Trophoblast cell (in vitro differentiated cells and primary cell): ENCODE results near the gene PDE4D.

Experiments
- DNase-seq, 2 donors: peaks; one replicate each; pipeline ENCODE4 v3.0.0-alpha.2; 2016
- H2AFZ ChIP-seq: 2 replicates; pipeline ENCODE4 v1.6.1; 2013; ENCODE audit warnings: low read length, moderate library complexity, mild to moderate bottlenecking; ENCODE audit not compliant: insufficient read depth, poor library complexity
- H2AK5ac ChIP-seq: 2 replicates; pipeline ENCODE4 v1.6.1; 2013; ENCODE audit warnings: mild to moderate bottlenecking, low read length
- H2BK120ac ChIP-seq: 2 replicates; pipeline ENCODE4 v1.6.1; 2013; ENCODE audit warnings: low read length, mild to moderate bottlenecking, moderate library complexity; ENCODE audit not compliant: insufficient read depth, poor library complexity
- H2BK12ac ChIP-seq: 2 replicates; pipeline ENCODE4 v1.6.1; 2013; ENCODE audit warnings: mild to moderate bottlenecking, low read length, moderate library complexity
- H2BK5ac ChIP-seq: 2 replicates; pipeline ENCODE4 v1.6.1; 2013; ENCODE audit warnings: low read length, low read depth, moderate library complexity, mild to moderate bottlenecking; ENCODE audit not compliant: poor library complexity
- H3K14ac ChIP-seq: 2 replicates; pipeline ENCODE4 v1.6.1; 2013; ENCODE audit warnings: mild to moderate bottlenecking, low read length
- H3K18ac ChIP-seq: 2 replicates; pipeline ENCODE4 v1.6.1; 2013; ENCODE audit warnings: mild to moderate bottlenecking, low read length
- H3K23ac ChIP-seq: 2 replicates; pipeline ENCODE4 v1.6.1; 2013; ENCODE audit warnings: low read length
- H3K27ac ChIP-seq: 2 replicates; pipeline ENCODE4 v1.5.1; 2013; ENCODE audit warnings: low read depth, mild to moderate bottlenecking, inconsistent platforms, low read length, moderate library complexity
- H3K27me3 ChIP-seq: 2 replicates; pipeline ENCODE4 v1.6.1; 2013; ENCODE audit warnings: inconsistent platforms, mild to moderate bottlenecking, low read length, moderate library complexity; ENCODE audit not compliant: insufficient read depth
- H3K36me3 ChIP-seq, 2 experiments: 1 replicate in 1 of 2; 2 replicates in 1 of 2; pipeline ENCODE4 v1.6.1; 2013; ENCODE audit warnings: low read length in 2 of 2, mild to moderate bottlenecking in 2 of 2, moderate library complexity in 1 of 2; ENCODE audit not compliant: insufficient read depth in 2 of 2, control insufficient read depth in 1 of 2
- H3K4ac ChIP-seq: 2 replicates; pipeline ENCODE4 v1.6.1; 2013; ENCODE audit warnings: low read depth, mild to moderate bottlenecking, low read length, moderate library complexity
- H3K4me1 ChIP-seq, 2 experiments: 1 replicate in 1 of 2; 2 replicates in 1 of 2; pipeline ENCODE4 v1.6.1; 2013; ENCODE audit warnings: low read length in 2 of 2, mild to moderate bottlenecking in 2 of 2, moderate library complexity in 1 of 2; ENCODE audit not compliant: insufficient read depth in 2 of 2, control insufficient read depth in 1 of 2
- H3K4me2 ChIP-seq: 2 replicates; pipeline ENCODE4 v1.6.1; 2013; ENCODE audit warnings: inconsistent platforms, mild to moderate bottlenecking, low read length, moderate library complexity
- H3K4me3 ChIP-seq: 2 replicates; pipeline ENCODE4 v1.5.1; 2013; ENCODE audit warnings: mild to moderate bottlenecking, low read depth, low read length, inconsistent platforms
- H3K79me1 ChIP-seq: one replicate; pipeline ENCODE4 v1.6.1; 2013; ENCODE audit warnings: low read length
- H3K79me2 ChIP-seq: 2 replicates; pipeline ENCODE4 v1.6.1; 2013; ENCODE audit warnings: low read length, mild to moderate bottlenecking; ENCODE audit not compliant: control insufficient read depth, insufficient read depth, poor library complexity
- H3K9ac ChIP-seq: 2 replicates; pipeline ENCODE4 v1.6.1; 2013; ENCODE audit warnings: mild to moderate bottlenecking, low read length
- H3K9me3 ChIP-seq: 2 replicates; pipeline ENCODE4 v1.6.1; 2013; ENCODE audit warnings: low read depth, mild to moderate bottlenecking, control low read depth, inconsistent platforms, low read length; ENCODE audit not compliant: insufficient read depth
- H4K12ac ChIP-seq: 2 replicates; pipeline ENCODE4 v1.6.1; 2013; ENCODE audit warnings: low read depth, mild to moderate bottlenecking, low read length, moderate library complexity
- H4K8ac ChIP-seq: 2 replicates; pipeline ENCODE4 v1.6.1; 2013; ENCODE audit warnings: low read depth, mild to moderate bottlenecking, low read length, moderate library complexity
- H4K91ac ChIP-seq: one replicate; pipeline ENCODE4 v1.6.1; 2013; ENCODE audit warnings: low read depth, mild to moderate bottlenecking, low read length, moderate library complexity
- WGBS: extraction: QIAGEN DNeasy Blood & Tissue Kit; methylation state at CpG from one replicate; pipeline ENCODE4 v1.1.7; 2013; ENCODE audit warnings: missing lambda C conversion rate; ENCODE audit not compliant: insufficient read length, insufficient coverage; ENCODE audit errors: extremely low coverage; 5-methylcytosine and 5-hydroxymethylcytosine counted together

Gene PDE4D

DNA sequence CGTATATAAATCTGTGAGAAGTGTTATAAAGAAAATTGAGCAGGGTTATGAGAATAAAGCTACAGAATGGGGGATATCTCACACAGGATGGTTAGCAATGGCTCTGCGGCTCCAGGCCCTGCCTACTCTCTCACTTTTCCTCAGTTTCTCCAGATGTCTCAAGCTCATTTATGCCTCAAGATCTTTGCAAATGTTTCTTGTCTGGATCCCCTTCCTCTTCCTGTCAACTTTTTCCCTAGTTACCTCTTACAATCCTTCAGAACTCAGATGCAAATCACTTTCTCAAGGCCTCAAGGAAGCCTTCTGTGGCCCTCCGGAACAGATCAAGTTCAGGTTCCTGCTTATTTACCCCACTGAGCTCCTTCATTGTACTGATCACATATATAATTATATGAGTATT is 924.3 kb downstream of the PDE4D start:
- Histone ChIP-seq H2AFZ (no peak overlapping the region), H3K4ac (no peak overlapping the region), H2BK12ac (no peak overlapping the region), H3K4me1 (no peaks in the 10 kb centered on the region), H3K18ac (no peak overlapping the region), H2AK5ac (no peak overlapping the region), H3K27ac (no peak overlapping the region), H3K4me2 (no peak overlapping the region), H4K12ac (no peak overlapping the region), H4K91ac (no peak overlapping the region), H3K23ac (no peak overlapping the region), H2BK5ac (no peak overlapping the region), H3K27me3 (no peaks in the 10 kb centered on the region), H3K4me3 (no peak overlapping the region), H3K36me3 (peaks cover 0 to under 1% of the 10 kb centered on the region in 2 experiments), H3K9ac (no peak overlapping the region), H3K9me3 (no peaks in the 10 kb centered on the region), H4K8ac (peak overlapping the region; percentile 38), H3K79me1 (no peaks in the 10 kb centered on the region), H2BK120ac (no peak overlapping the region), H3K79me2 (no peaks in the 10 kb centered on the region), H3K14ac (no peak overlapping the region)
- DNase-seq, result no peak
- no CpG with 5 or more reads among the region's 3 CpGs for WGBS

GRCh38 chr5:58968350-58968749 is 925.2 kb downstream of the PDE4D start:
- Histone ChIP-seq H2BK120ac (no peak overlapping the region), H3K79me2 (no peaks in the 10 kb centered on the region), H2BK12ac (no peak overlapping the region), H2AFZ (no peak overlapping the region), H4K8ac (no peak overlapping the region), H3K14ac (no peak overlapping the region), H2BK5ac (no peak overlapping the region), H3K9me3 (no peaks in the 10 kb centered on the region), H3K79me1 (no peaks in the 10 kb centered on the region), H3K9ac (no peak overlapping the region), H3K23ac (no peak overlapping the region), H3K27ac (no peak overlapping the region), H3K18ac (no peak overlapping the region), H3K27me3 (no peaks in the 10 kb centered on the region), H2AK5ac (no peak overlapping the region), H4K12ac (no peak overlapping the region), H3K4me2 (no peak overlapping the region), H4K91ac (no peak overlapping the region), H3K4me3 (no peak overlapping the region), H3K36me3 (no peaks in the 10 kb centered on the region), H3K4me1 (no peaks in the 10 kb centered on the region), H3K4ac (no peak overlapping the region)
- no CpG with 5 or more reads among the region's 3 CpGs for WGBS
- no peak for DNase-seq

DNA sequence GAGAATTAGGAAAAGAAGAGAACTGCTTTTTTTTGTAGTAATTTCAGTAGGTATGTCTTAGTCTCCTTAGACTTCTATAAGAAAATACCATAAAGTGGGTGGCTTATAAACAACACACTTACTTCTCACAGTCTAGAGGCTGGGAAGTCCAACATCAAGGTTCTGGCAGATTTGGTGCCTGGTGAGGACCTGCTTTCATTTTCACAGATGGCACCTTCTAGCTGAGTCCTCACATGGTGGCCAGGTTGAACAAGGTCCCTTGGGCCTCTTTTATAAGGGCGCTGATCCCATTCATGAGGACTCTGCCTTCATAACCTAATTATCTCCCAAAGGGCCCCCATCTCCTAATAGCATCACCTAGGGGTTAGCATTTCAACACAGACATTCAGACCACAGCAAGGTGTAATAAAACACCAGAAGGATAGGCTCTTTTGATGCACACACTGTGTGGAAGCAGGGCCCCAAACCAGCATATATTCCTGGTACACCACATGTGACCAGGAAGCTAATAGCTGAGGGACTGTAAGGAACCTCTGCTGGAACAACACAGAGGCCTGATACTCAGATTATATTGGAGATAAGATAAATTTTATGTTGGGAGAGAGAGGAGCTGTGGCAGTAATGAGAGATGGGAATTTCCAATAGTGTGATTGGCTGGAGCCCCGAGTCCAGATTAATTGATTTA is 925.8 kb downstream of the PDE4D start:
- Histone ChIP-seq H3K36me3 (no peaks in the 10 kb centered on the region), H3K27ac (no peak overlapping the region), H3K18ac (no peak overlapping the region), H3K4ac (no peak overlapping the region), H3K23ac (no peak overlapping the region), H3K9me3 (no peaks in the 10 kb centered on the region), H4K91ac (no peak overlapping the region), H3K27me3 (no peaks in the 10 kb centered on the region), H2AFZ (no peak overlapping the region), H3K9ac (no peak overlapping the region), H2BK12ac (no peak overlapping the region), H2BK5ac (no peak overlapping the region), H2BK120ac (no peak overlapping the region), H3K4me1 (no peaks in the 10 kb centered on the region), H3K14ac (no peak overlapping the region), H3K4me2 (no peak overlapping the region), H3K79me2 (no peaks in the 10 kb centered on the region), H3K4me3 (no peak overlapping the region), H4K12ac (no peak overlapping the region), H3K79me1 (no peaks in the 10 kb centered on the region), H4K8ac (no peak overlapping the region), H2AK5ac (no peak overlapping the region)
- WGBS, result no CpG with 5 or more reads among the region's 2 CpGs
- no peak for DNase-seq

GRCh38 chr5:58965677-58966414 is 927.7 kb downstream of the PDE4D start:
- no peak overlapping the region for H2AK5ac ChIP-seq
- H2AFZ ChIP-seq, result no peak overlapping the region
- H2BK12ac ChIP-seq, result no peak overlapping the region
- H3K4me2 ChIP-seq, result no peak overlapping the region
- H3K4me1 ChIP-seq, result no peaks in the 10 kb centered on the region
- no peak overlapping the region for H3K4me3 ChIP-seq
- no peak overlapping the region for H3K27ac ChIP-seq
- DNase-seq, result no peak
- H3K27me3 ChIP-seq, result no peaks in the 10 kb centered on the region
- H3K4ac ChIP-seq, result no peak overlapping the region
- no peak overlapping the region for H4K91ac ChIP-seq
- H3K36me3 ChIP-seq, result no peaks in the 10 kb centered on the region
- WGBS, result no CpG with 5 or more reads among the region's 9 CpGs
- H3K14ac ChIP-seq, result no peak overlapping the region
- H3K9ac ChIP-seq, result no peak overlapping the region
- no peak overlapping the region for H2BK120ac ChIP-seq
- H3K79me1 ChIP-seq, result no peaks in the 10 kb centered on the region
- no peak overlapping the region for H4K12ac ChIP-seq
- H3K23ac ChIP-seq, result no peak overlapping the region
- H2BK5ac ChIP-seq, result no peak overlapping the region
- no peaks in the 10 kb centered on the region for H3K9me3 ChIP-seq
- no peak overlapping the region for H4K8ac ChIP-seq
- no peak overlapping the region for H3K18ac ChIP-seq
- H3K79me2 ChIP-seq, result no peaks in the 10 kb centered on the region
